ENCODE measurements around the gene LAMB1. TPM values are rescaled to one million over a fixed set of nuclear protein-coding genes. Genes with fewer than 3 reads are reported as not detected.

The LAMB1 gene
- 673 and 715 TPM in 2 replicates for total RNA-seq

GRCh38 chr7:108002726-108003598, at the start of gene LAMB1:
TSS of gene LAMB1 (minus strand) at chr7:108003161. CDS start at chr7:108002885, 276 bp downstream.

GRCh38 chr7:107890962-107891635, 111.9 kb downstream of the LAMB1 start, which contains the start of gene DLD:
TSS of gene DLD (plus strand) at chr7:107891183. CDS start at chr7:107891251, 68 bp downstream.

Small RNA genes lying within 50 kb of the gene (small RNA-seq; reads per million reads assigned to genes)
- not detected for gene RF00012

Other genes with a start within 250 kb of the LAMB1 start
- gene SLC26A3, start 199.9 kb downstream of the LAMB1 start, total RNA-seq: not detected in 2 replicates
- 96.3 and 116 TPM in 2 replicates for gene DLD, start 112.0 kb downstream of the LAMB1 start, total RNA-seq
- gene LAMB4, start 127.2 kb upstream of the LAMB1 start, total RNA-seq: 0.66 and 0.86 TPM in 2 replicates